ENCODE measurements around the gene POC1A.

Gene POC1A

DNA sequence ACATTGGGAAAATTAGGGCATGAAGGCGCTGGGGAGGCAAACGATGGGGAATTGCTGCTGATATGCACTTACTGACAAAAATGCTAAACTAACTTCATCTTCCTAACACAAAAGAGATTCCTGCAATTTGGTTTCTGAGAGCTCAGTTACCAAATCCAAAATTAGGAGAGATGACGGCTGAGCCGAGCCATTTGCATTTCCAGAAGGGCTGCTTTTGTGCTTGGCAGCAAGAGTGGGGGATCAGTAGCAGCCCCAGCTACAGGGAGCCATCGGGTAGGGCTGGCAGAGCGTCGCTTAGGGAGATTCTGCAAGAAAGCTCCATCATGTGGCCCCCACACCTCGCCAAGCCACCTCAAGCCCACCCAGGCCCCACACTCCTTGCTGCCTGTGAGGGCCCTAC lies 81.8 kb downstream of the POC1A start:
- no peak for TF ChIP-seq CEBPB (IDR thresholded peaks at IDR 0.05)
- no peak for TF ChIP-seq TAF1 (IDR thresholded peaks at IDR 0.05; ENCODE audit: low read depth)
- TF ChIP-seq RAD21 (IDR thresholded peaks at IDR 0.05; ENCODE audit: low read depth) = no peak
- TF ChIP-seq, protein P1, sequence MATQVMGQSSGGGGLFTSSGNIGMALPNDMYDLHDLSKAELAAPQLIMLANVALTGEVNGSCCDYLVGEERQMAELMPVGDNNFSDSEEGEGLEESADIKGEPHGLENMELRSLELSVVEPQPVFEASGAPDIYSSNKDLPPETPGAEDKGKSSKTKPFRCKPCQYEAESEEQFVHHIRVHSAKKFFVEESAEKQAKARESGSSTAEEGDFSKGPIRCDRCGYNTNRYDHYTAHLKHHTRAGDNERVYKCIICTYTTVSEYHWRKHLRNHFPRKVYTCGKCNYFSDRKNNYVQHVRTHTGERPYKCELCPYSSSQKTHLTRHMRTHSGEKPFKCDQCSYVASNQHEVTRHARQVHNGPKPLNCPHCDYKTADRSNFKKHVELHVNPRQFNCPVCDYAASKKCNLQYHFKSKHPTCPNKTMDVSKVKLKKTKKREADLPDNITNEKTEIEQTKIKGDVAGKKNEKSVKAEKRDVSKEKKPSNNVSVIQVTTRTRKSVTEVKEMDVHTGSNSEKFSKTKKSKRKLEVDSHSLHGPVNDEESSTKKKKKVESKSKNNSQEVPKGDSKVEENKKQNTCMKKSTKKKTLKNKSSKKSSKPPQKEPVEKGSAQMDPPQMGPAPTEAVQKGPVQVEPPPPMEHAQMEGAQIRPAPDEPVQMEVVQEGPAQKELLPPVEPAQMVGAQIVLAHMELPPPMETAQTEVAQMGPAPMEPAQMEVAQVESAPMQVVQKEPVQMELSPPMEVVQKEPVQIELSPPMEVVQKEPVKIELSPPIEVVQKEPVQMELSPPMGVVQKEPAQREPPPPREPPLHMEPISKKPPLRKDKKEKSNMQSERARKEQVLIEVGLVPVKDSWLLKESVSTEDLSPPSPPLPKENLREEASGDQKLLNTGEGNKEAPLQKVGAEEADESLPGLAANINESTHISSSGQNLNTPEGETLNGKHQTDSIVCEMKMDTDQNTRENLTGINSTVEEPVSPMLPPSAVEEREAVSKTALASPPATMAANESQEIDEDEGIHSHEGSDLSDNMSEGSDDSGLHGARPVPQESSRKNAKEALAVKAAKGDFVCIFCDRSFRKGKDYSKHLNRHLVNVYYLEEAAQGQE (IDR thresholded peaks at IDR 0.05; ENCODE audit: low read depth) = no peak

DNA sequence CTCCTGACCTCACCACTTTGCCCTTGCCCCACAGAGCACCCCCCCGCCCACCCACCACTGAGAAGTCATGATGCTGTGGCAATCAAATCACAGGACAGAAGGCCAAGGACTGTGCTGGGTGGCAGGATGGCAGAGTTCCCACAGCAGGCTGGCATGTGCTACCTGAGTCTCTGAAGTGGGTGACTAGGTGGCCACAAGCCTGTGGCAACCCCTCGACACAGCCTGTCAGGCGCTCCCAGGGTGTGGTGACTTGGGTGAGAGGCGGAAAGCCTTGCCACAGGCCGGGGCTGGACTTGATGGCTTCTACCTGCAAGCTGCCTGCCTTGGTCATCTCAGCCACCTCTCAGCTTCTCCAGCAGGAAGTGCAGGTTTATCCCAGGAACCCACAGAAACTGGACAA lies 82.2 kb downstream of the POC1A start:
- TF ChIP-seq TAF1 (IDR thresholded peaks at IDR 0.05; ENCODE audit: low read depth) = no peak
- no peak for TF ChIP-seq RAD21 (IDR thresholded peaks at IDR 0.05; ENCODE audit: low read depth)
- no peak for TF ChIP-seq ZBTB7A (IDR thresholded peaks at IDR 0.05; ENCODE audit: low read depth)
- no peak for TF ChIP-seq YY1 (IDR thresholded peaks at IDR 0.05; ENCODE audit: low read depth)
- no peak for TF ChIP-seq CREB1 (IDR thresholded peaks at IDR 0.05; ENCODE audit: low read depth)
- TF ChIP-seq, protein P1 (IDR thresholded peaks at IDR 0.05; ENCODE audit: low read depth) = no peak
- TF ChIP-seq, protein P2, sequence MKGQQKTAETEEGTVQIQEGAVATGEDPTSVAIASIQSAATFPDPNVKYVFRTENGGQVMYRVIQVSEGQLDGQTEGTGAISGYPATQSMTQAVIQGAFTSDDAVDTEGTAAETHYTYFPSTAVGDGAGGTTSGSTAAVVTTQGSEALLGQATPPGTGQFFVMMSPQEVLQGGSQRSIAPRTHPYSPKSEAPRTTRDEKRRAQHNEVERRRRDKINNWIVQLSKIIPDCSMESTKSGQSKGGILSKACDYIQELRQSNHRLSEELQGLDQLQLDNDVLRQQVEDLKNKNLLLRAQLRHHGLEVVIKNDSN (IDR thresholded peaks at IDR 0.05) = no peak
- TF ChIP-seq, protein P3, sequence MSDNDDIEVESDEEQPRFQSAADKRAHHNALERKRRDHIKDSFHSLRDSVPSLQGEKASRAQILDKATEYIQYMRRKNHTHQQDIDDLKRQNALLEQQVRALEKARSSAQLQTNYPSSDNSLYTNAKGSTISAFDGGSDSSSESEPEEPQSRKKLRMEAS (IDR thresholded peaks at IDR 0.05) = no peak
- TF ChIP-seq TCF12 (IDR thresholded peaks at IDR 0.05; ENCODE audit: low read depth) = no peak
- TF ChIP-seq EP300 (IDR thresholded peaks at IDR 0.05; ENCODE audit: borderline replicate concordance) = no peak
- no peak for TF ChIP-seq NFIC (IDR thresholded peaks at IDR 0.05)
- TF ChIP-seq EGR1 (IDR thresholded peaks at IDR 0.05) = no peak
- TF ChIP-seq FOXM1 (IDR thresholded peaks at IDR 0.05; ENCODE audit: borderline replicate concordance, low read depth) = no peak
- TF ChIP-seq CEBPB (IDR thresholded peaks at IDR 0.05) = no peak
- no peak for TF ChIP-seq TEAD4 (IDR thresholded peaks at IDR 0.05)

DNA sequence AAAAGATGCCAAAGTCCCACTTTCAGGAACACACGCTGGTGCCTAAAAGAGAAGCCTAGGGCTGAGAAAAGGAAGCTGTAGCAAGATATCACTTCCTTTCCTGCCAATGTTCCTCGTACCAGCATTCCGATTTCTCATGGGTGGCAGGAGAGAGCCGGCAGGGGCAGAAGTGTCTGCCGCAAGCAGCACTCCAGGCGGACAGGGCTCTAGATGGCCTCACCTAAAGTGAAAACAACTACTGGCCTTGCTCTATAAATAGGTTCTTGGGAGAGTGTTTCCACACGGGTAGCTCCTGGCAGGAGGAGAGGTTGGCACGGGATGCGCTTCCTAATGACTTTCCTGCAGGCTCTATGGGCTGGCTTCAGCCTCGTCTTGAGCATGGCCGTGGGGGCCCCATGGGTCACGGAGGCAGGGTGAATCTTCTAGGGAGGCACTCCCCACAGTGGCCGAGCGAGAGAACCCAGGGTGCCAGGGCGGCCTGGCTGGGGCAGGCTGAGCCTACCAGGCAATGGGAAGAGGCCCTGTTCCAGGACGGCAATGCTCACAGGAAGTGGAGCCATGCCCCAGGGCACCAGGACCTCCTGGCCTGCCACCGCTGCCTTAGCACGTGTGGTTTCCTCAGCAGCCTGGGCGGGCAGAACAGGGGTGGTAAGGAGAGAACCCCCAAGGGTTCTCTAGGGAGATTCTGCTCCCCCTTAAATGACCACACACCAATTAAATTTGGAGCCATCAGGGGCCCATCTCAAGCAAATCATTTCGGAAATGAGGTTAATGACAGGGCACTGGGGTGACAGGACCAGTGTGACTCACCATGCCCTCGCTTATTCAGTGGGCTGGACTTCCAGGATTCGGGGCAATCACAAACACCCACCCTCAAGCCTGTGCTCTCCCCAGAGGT lies 83.2 kb downstream of the POC1A start:
- TF ChIP-seq, protein P3 (IDR thresholded peaks at IDR 0.05) = no peak
- TF ChIP-seq TEAD4 (IDR thresholded peaks at IDR 0.05) (no peak), FOXM1 (IDR thresholded peaks at IDR 0.05; ENCODE audit: borderline replicate concordance, low read depth) (no peak), NFIC (IDR thresholded peaks at IDR 0.05) (no peak), YY1 (IDR thresholded peaks at IDR 0.05; ENCODE audit: low read depth) (no peak)
- TF ChIP-seq, protein P2 (IDR thresholded peaks at IDR 0.05) = no peak

DNA sequence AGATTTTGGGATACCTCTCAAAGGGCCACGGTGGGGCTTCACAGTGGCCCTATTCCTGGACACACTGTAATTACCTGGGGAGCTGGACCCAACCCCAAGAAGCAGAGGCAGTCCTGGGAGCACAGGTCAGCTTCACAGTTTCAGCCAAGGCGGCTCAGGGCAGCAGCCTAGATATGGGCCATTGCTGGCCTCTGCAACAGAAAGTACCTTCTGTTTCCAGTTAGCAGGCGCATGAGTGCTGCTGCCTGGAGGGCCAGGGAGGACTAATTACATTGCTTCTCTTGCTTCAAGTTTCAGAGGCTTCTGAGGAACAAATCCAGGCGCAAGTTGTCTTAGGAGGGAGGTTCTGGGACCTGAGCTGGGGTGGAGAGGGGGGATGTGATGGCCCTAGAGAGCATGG lies 84.4 kb downstream of the POC1A start:
- TF ChIP-seq, protein P2 (IDR thresholded peaks at IDR 0.05) = no peak
- TF ChIP-seq EP300 (IDR thresholded peaks at IDR 0.05; ENCODE audit: borderline replicate concordance) = no peak
- TF ChIP-seq RAD21 (IDR thresholded peaks at IDR 0.05; ENCODE audit: low read depth) = no peak
- TF ChIP-seq NFIC (IDR thresholded peaks at IDR 0.05) = no peak
- no peak for TF ChIP-seq YY1 (IDR thresholded peaks at IDR 0.05; ENCODE audit: low read depth)
- TF ChIP-seq ZBTB7A (IDR thresholded peaks at IDR 0.05; ENCODE audit: low read depth) = no peak

DNA sequence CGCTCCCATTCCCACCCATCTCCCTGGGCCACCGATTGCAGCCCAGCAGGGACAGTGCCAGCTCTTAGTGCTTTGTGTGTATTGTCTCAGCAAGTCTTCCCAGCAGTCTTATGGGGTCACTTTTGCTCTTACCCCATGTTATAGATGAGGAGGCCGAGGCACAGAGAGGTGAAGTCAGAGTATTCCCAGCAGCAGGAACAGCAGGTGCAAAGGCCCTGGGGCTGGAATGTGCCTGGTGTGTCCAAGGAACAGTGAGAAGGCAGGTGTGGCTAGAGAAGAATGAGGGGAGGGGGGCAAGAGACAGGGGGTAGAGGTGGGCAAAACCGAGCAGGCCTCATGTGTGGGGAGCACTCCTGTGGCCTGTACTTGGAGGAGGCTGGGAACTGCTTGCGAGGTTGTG lies 85.1 kb downstream of the POC1A start:
- TF ChIP-seq, protein P2 (IDR thresholded peaks at IDR 0.05) = no peak
- TF ChIP-seq FOXM1 (IDR thresholded peaks at IDR 0.05; ENCODE audit: borderline replicate concordance, low read depth) (no peak), TCF12 (IDR thresholded peaks at IDR 0.05; ENCODE audit: low read depth) (no peak), YY1 (IDR thresholded peaks at IDR 0.05; ENCODE audit: low read depth) (no peak), EGR1 (IDR thresholded peaks at IDR 0.05) (no peak), ZBTB7A (IDR thresholded peaks at IDR 0.05; ENCODE audit: low read depth) (no peak), NFIC (IDR thresholded peaks at IDR 0.05) (no peak), CEBPB (IDR thresholded peaks at IDR 0.05) (no peak), RAD21 (IDR thresholded peaks at IDR 0.05; ENCODE audit: low read depth) (no peak), TAF1 (IDR thresholded peaks at IDR 0.05; ENCODE audit: low read depth) (no peak), CREB1 (IDR thresholded peaks at IDR 0.05; ENCODE audit: low read depth) (no peak), TEAD4 (IDR thresholded peaks at IDR 0.05) (no peak)
- TF ChIP-seq, protein P1 (IDR thresholded peaks at IDR 0.05; ENCODE audit: low read depth) = no peak
- TF ChIP-seq, protein P3 (IDR thresholded peaks at IDR 0.05) = no peak

Measured in Ishikawa (cell line).